Neuronal stem cell (in vitro differentiated cells): Measurements from ENCODE around the gene HIP1R.

ENCODE experiments used
- DNase-seq: peaks from one replicate; pipeline ENCODE4 v3.0.0-alpha.2; 2013; ENCODE audit warnings: low spot score
- H2AFZ ChIP-seq: one replicate; pipeline ENCODE4 v1.6.1; 2013; ENCODE audit warnings: mild to moderate bottlenecking, low read length, inconsistent platforms
- H2AK5ac ChIP-seq: 2 replicates; pipeline ENCODE4 v1.6.1; 2013; ENCODE audit warnings: low read depth, mild to moderate bottlenecking, inconsistent platforms, low read length, moderate library complexity, mixed read lengths
- H2BK120ac ChIP-seq: 2 replicates; pipeline ENCODE4 v1.6.1; 2013; ENCODE audit warnings: low read depth, mild to moderate bottlenecking, inconsistent platforms, low read length, moderate library complexity, mixed read lengths
- H2BK12ac ChIP-seq: one replicate; pipeline ENCODE4 v1.6.1; 2013; ENCODE audit warnings: low read length, inconsistent platforms
- H2BK15ac ChIP-seq: 2 replicates; pipeline ENCODE4 v1.6.1; 2013; ENCODE audit warnings: mild to moderate bottlenecking, low read length, inconsistent platforms, mixed read lengths
- H2BK5ac ChIP-seq: one replicate; pipeline ENCODE4 v1.6.1; 2013; ENCODE audit warnings: inconsistent platforms, mild to moderate bottlenecking, low read length, moderate library complexity
- H3K14ac ChIP-seq: one replicate; pipeline ENCODE4 v1.6.1; 2013; ENCODE audit warnings: low read length, inconsistent platforms
- H3K18ac ChIP-seq: 2 replicates; pipeline ENCODE4 v1.6.1; 2013; ENCODE audit warnings: low read length, inconsistent platforms
- H3K23ac ChIP-seq: 2 replicates; pipeline ENCODE4 v1.6.1; 2013; ENCODE audit warnings: low read depth, mild to moderate bottlenecking, mixed read lengths, low read length, inconsistent platforms; ENCODE audit not compliant: poor library complexity
- H3K27ac ChIP-seq: replicated peaks from 3 replicates; pipeline ENCODE4 v1.5.1; 2013; ENCODE audit warnings: low read length, inconsistent platforms
- H3K27me3 ChIP-seq, 3 experiments: 2 replicates each; pipeline ENCODE4 v1.6.1; 2013; ENCODE audit warnings: low read length in 3 of 3, mild to moderate bottlenecking in 2 of 3, inconsistent platforms in 1 of 3, low read depth in 1 of 3, mixed read lengths in 1 of 3, moderate library complexity in 1 of 3; ENCODE audit not compliant: control insufficient read depth in 3 of 3, insufficient read depth in 3 of 3
- H3K36me3 ChIP-seq, 2 donors: replicated peaks in 1 of 2; 2 replicates each; pipeline ENCODE4 v1.6.1; 2013; ENCODE audit warnings: low read length in 2 of 2; ENCODE audit not compliant: control insufficient read depth in 2 of 2, insufficient read depth in 2 of 2
- H3K4ac ChIP-seq: 2 replicates; pipeline ENCODE4 v1.6.1; 2013; ENCODE audit warnings: inconsistent platforms, mild to moderate bottlenecking, low read length, moderate library complexity
- H3K4me1 ChIP-seq, 2 donors: 1 replicate in 1 of 2; 2 replicates in 1 of 2; pipeline ENCODE4 v1.6.1; 2013; ENCODE audit warnings: low read length in 2 of 2, low read depth in 1 of 2; ENCODE audit not compliant: control insufficient read depth in 2 of 2, insufficient read depth in 1 of 2
- H3K4me2 ChIP-seq: one replicate; pipeline ENCODE4 v1.6.1; 2013; ENCODE audit warnings: mild to moderate bottlenecking, low read length, inconsistent platforms; ENCODE audit not compliant: insufficient read depth, poor library complexity, severe bottlenecking
- H3K4me3 ChIP-seq, 2 donors: 2 replicates each; pipeline ENCODE4 v1.5.1; 2013; ENCODE audit warnings: low read length in 2 of 2, mild to moderate bottlenecking in 2 of 2, inconsistent platforms in 1 of 2, moderate library complexity in 1 of 2
- H3K79me1 ChIP-seq: one replicate; pipeline ENCODE4 v1.6.1; 2013; ENCODE audit warnings: low read depth, mild to moderate bottlenecking, inconsistent platforms, low read length, moderate library complexity
- H3K9ac ChIP-seq: one replicate; pipeline ENCODE4 v1.6.1; 2013; ENCODE audit warnings: mild to moderate bottlenecking, low read depth, low read length, inconsistent platforms; ENCODE audit not compliant: poor library complexity
- H3K9me3 ChIP-seq, 2 donors: replicated peaks in 1 of 2; 2 replicates each; pipeline versions ENCODE3 to v1.6.1; 2013; ENCODE audit warnings: low read length in 2 of 2, mild to moderate bottlenecking in 2 of 2, inconsistent platforms in 1 of 2, low read depth in 1 of 2, mixed read lengths in 1 of 2, moderate library complexity in 1 of 2; ENCODE audit not compliant: control insufficient read depth in 2 of 2, insufficient read depth in 1 of 2
- H4K8ac ChIP-seq: one replicate; pipeline ENCODE4 v1.6.1; 2013; ENCODE audit warnings: low read depth, mild to moderate bottlenecking, inconsistent platforms, low read length, moderate library complexity
- H4K91ac ChIP-seq: one replicate; pipeline ENCODE4 v1.6.1; 2013; ENCODE audit warnings: low read length, low read depth, mild to moderate bottlenecking, inconsistent platforms; ENCODE audit not compliant: poor library complexity
- WGBS, 2 donors: extraction: QIAGEN DNeasy Blood & Tissue Kit; methylation state at CpG; one replicate each; pipeline ENCODE4 v1.1.7; 2013; ENCODE audit warnings: missing lambda C conversion rate in 2 of 2, mixed read lengths in 1 of 2; ENCODE audit not compliant: insufficient read length in 2 of 2, insufficient replicate concordance in 1 of 2; ENCODE audit errors: extremely low coverage in 2 of 2; 5-methylcytosine and 5-hydroxymethylcytosine counted together

HIP1R gene

DNA sequence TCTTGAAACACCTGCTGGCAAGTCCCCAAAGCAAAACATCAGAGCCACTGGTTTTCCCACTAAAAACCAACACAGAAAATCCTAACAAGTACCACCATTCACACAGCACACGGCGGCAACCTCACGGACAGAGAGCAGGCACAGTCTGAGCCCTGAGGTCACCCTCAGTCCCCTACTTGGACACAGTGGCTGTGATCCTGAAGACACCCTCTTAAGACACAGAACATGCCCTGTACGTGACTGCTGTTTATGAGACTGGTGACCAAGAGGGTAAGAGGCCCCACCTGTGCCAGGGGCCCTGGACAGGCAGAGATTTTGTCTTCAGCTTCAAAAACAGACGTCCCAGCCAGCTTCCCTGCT lies 29.6 kb downstream of the HIP1R start:
- H3K4me3 ChIP-seq, result no peak overlapping the region
- no peaks in the 10 kb centered on the region for H3K4me1 ChIP-seq
- no peaks in the 10 kb centered on the region for H3K27me3 ChIP-seq
- no peak overlapping the region for H2AK5ac ChIP-seq
- H3K14ac ChIP-seq, result no peak overlapping the region
- H3K79me1 ChIP-seq, result peaks cover 7% of the 10 kb centered on the region
- H3K18ac ChIP-seq, result no peak overlapping the region
- no peak overlapping the region for H2BK120ac ChIP-seq
- no peak overlapping the region for H2BK5ac ChIP-seq
- no peaks in the 10 kb centered on the region for H3K9me3 ChIP-seq
- DNase-seq, result no peak
- no peak overlapping the region for H2AFZ ChIP-seq
- no peak overlapping the region for H3K27ac ChIP-seq
- no peak overlapping the region for H2BK15ac ChIP-seq
- H3K23ac ChIP-seq, result no peak overlapping the region
- peak overlapping the region; percentile 57 for H4K8ac ChIP-seq
- H3K4ac ChIP-seq, result no peak overlapping the region
- no CpG with 5 or more reads among the region's 5 CpGs for WGBS, 2 donors
- no peak overlapping the region for H3K4me2 ChIP-seq
- no peak overlapping the region for H2BK12ac ChIP-seq
- peaks cover 41 to 77% of the 10 kb centered on the region in 2 donors for H3K36me3 ChIP-seq
- H4K91ac ChIP-seq, result no peak overlapping the region
- no peak overlapping the region for H3K9ac ChIP-seq

DNA sequence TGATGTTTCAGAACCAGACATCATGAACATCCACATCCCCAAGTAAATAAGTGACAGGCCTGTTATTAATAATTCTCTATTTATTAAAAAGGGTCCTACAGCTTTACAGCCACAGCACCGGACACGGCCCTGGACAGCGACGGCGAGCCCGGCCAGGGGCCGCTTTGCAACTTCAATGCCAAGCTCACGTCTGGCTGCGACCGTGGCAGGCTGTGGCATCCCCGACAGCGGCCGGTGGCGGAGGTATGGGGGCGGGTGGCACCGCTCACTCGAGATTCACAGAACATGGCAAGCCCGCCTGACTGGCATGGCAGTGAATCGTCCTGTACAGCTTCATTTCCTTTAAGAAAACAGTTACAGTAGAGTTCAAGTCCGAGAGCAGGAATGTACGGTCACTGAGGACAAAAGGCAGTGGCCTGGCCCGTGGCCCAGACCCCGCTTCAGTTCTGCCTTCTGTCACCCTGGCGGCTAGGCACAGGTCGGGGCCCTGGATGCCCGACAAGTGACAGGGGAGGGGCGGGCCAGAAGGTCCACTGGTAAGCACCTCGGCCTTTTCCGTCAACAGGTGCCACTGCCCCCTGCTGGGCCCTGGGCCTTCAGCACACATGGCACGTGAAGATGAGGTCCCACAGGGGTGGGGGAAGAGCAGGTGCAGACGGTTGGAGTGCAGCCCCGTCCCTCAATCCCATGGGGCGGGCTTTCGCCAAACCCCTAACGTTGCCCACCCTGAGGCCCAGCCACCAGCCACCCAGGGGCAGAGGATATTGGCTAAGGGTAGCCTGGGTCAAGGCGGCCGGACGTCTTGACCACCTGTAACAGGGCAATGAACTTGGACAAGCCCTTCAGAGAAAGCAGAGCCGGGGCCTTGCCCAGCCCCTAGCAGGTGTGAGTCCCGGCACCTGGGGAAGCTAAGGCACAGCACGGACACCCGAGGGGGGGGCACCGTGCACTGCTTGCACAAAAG lies 30.3 kb downstream of the HIP1R start:
- Histone ChIP-seq H3K36me3 (peaks cover 45 to 83% of the 10 kb centered on the region in 2 donors), H3K9ac (no peak overlapping the region), H3K27me3 (no peaks in the 10 kb centered on the region), H2BK12ac (no peak overlapping the region), H3K79me1 (peaks cover 3% of the 10 kb centered on the region), H2BK15ac (no peak overlapping the region), H4K8ac (no peak overlapping the region), H3K18ac (peak overlapping the region; percentile 51), H2BK5ac (no peak overlapping the region), H2AK5ac (no peak overlapping the region), H4K91ac (no peak overlapping the region), H3K4me2 (no peak overlapping the region), H2BK120ac (no peak overlapping the region), H3K9me3 (peaks cover 0 to 2% of the 10 kb centered on the region in 2 donors), H3K14ac (no peak overlapping the region), H2AFZ (no peak overlapping the region), H3K4me1 (peaks cover 0 to 5% of the 10 kb centered on the region in 2 donors), H3K27ac (no peak overlapping the region), H3K4ac (no peak overlapping the region), H3K23ac (peak overlapping the region; percentile 68), H3K4me3 (no peak overlapping the region)
- DNase-seq, result no peak
- no CpG with 5 or more reads among the region's 43 CpGs for WGBS, 2 donors

DNA sequence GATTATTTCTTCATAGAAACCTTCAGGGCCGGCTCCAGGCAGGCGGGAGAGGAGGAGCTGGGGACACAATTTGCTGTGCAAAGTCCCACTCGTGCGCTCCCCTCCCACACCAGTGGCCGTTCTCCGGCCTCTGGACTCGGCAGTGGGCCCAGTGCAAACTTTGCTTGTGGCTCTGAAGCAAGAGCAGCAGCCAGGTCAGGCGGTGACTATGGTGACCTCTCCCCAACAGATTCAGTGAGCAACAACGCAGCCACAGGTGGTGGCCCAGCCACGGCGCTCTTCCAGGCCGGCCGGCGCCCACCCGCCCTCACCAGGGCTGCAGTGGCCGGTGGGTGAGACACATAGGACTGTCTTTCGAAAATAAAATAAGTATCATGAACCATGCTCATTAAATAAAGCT lies 31.1 kb downstream of the HIP1R start:
- H3K36me3 ChIP-seq, result peaks cover 37 to 82% of the 10 kb centered on the region in 2 donors
- H3K9me3 ChIP-seq, result peaks cover 0 to 2% of the 10 kb centered on the region in 2 donors
- H2AK5ac ChIP-seq, result no peak overlapping the region
- no peak overlapping the region for H2AFZ ChIP-seq
- H3K79me1 ChIP-seq, result peaks cover 3% of the 10 kb centered on the region
- no peak overlapping the region for H3K23ac ChIP-seq
- H3K4ac ChIP-seq, result no peak overlapping the region
- no CpG with 5 or more reads among the region's 17 CpGs for WGBS, 2 donors
- H3K4me2 ChIP-seq, result no peak overlapping the region
- H3K4me1 ChIP-seq, result peaks cover 7 to 13% of the 10 kb centered on the region in 2 donors
- H2BK15ac ChIP-seq, result no peak overlapping the region
- no peak overlapping the region for H2BK12ac ChIP-seq
- no peak overlapping the region for H3K18ac ChIP-seq
- no peak for DNase-seq
- H2BK5ac ChIP-seq, result no peak overlapping the region
- H3K27me3 ChIP-seq, result no peaks in the 10 kb centered on the region
- no peak overlapping the region for H2BK120ac ChIP-seq
- H3K27ac ChIP-seq, result no peak overlapping the region
- H3K4me3 ChIP-seq, result no peak overlapping the region
- no peak overlapping the region for H3K9ac ChIP-seq
- no peak overlapping the region for H3K14ac ChIP-seq
- H4K8ac ChIP-seq, result no peak overlapping the region
- no peak overlapping the region for H4K91ac ChIP-seq

DNA sequence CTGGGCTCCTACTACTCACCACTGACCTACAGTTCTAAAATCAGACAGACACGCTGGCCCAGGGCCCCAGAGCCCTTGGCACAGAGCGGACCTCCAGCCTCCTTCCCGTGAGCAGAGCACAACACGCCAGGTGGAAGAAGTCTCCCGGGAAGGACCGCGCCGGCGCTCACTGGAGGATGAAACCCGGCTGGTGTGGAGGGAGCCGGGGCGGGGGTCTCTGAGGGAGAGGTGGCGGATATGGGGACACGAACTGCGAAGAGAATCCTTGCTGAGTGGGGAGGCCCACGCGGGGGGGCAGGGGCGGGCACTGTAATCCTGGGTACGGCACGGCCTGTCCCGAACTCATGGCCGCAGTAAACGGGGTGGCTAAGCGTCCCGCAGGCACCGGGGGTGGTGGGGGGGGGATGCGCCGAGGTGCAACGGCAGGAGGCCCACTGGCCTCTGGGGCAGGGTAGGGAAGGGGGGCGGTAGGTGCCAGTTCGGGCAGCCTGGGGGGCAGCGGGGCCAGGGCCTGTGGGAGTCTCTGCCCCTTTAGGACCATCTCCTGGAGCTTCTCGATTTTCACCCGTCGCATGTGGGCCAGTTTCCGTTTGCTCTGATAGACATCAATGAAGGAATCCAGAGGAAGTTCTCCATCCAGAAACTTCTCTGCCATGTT lies 31.8 kb downstream of the HIP1R start:
- Histone ChIP-seq H3K36me3 (peaks cover 36 to 76% of the 10 kb centered on the region in 2 donors), H3K9me3 (peaks cover 0 to 2% of the 10 kb centered on the region in 2 donors), H3K27ac (no peak overlapping the region), H4K91ac (no peak overlapping the region), H3K4me3 (no peak overlapping the region), H3K9ac (no peak overlapping the region), H2AK5ac (no peak overlapping the region), H2BK120ac (no peak overlapping the region), H3K27me3 (no peaks in the 10 kb centered on the region), H2BK5ac (peak overlapping the region; percentile 26), H2AFZ (no peak overlapping the region), H3K14ac (no peak overlapping the region), H3K23ac (no peak overlapping the region), H3K4me2 (no peak overlapping the region), H3K4me1 (peaks cover 14 to 20% of the 10 kb centered on the region in 2 donors), H2BK12ac (no peak overlapping the region), H3K79me1 (peaks cover 1% of the 10 kb centered on the region), H3K18ac (no peak overlapping the region), H4K8ac (no peak overlapping the region), H2BK15ac (no peak overlapping the region), H3K4ac (no peak overlapping the region)
- no peak for DNase-seq
- no CpG with 5 or more reads among the region's 36 CpGs for WGBS, 2 donors
